ENCODE results near the gene ZNF416.

ZNF416 gene

GRCh38 chr19:57546513-57546912 lies 32.2 kb downstream of the ZNF416 start:
- POLR2A ChIA-PET: no interaction called here
- TF ChIP-seq CTCF (IDR thresholded peaks at IDR 0.05; ENCODE audit: control extremely low read depth, extremely low read depth, low read depth, missing control alignments): no peak
- no peak for DNase-seq (ENCODE audit: extremely low spot score)
- CTCF ChIA-PET: no interaction called here

- ChIA-PET POLR2A (no interaction called here), CTCF (no interaction called here)
- TF ChIP-seq CTCF (IDR thresholded peaks at IDR 0.05; ENCODE audit: control extremely low read depth, extremely low read depth, low read depth, missing control alignments): no peak
- no peak for DNase-seq (ENCODE audit: extremely low spot score)
These were observed 40.7 kb downstream of the ZNF416 start for GRCh38 chr19:57537953-57538547.

- POLR2A ChIA-PET: no interaction called here
- TF ChIP-seq CTCF (IDR thresholded peaks at IDR 0.05; ENCODE audit: control extremely low read depth, extremely low read depth, low read depth, missing control alignments): no peak
- CTCF ChIA-PET: no interaction called here
- DNase-seq (ENCODE audit: extremely low spot score): peak; percentile 95
These were observed 51.4 kb downstream of the ZNF416 start, which contains the start of gene ZNF549 for GRCh38 chr19:57527136-57527881. TSS of gene ZNF549 (plus strand) at chr19:57527356. CDS start at chr19:57527574, 218 bp downstream.

Data from GM10248 (cell line).